ENCODE results near the gene LYRM7. TPM values are rescaled to one million over a fixed set of nuclear protein-coding genes. Genes with fewer than 3 reads are reported as not detected.

The LYRM7 gene
- total and polyA plus RNA-seq, 10 of the 15 experiments (the other 5 are each of a cell fraction or from before 2014, with no cell fraction given), result 9.2 to 68.8 (median 20.2) TPM

- TF ChIP-seq SKIL (IDR thresholded peaks at IDR 0.05; ENCODE audit: low read depth, poor library complexity, severe bottlenecking), result peak; percentile 83
- TF ChIP-seq IKZF1 (conservative IDR thresholded peaks at IDR 0.05), result peak; percentile 98
- peak; percentile 75 for TF ChIP-seq POLR2A (IDR thresholded peaks at IDR 0.05; ENCODE audit: low read depth, low read length)
- peak; percentile 99 for TF ChIP-seq HDGF (IDR thresholded peaks at IDR 0.05)
- TF ChIP-seq SPI1 (IDR thresholded peaks at IDR 0.05; ENCODE audit: borderline replicate concordance, insufficient read depth, low read depth, low read length), result peak; percentile 59; the same call in 1 of the 2 replicates
- peak; percentile 74 for TF ChIP-seq ZNF217 (IDR thresholded peaks at IDR 0.05)
- TF ChIP-seq PRDM15 (CRISPR knock-in tag; IDR thresholded peaks at IDR 0.05), result no peak
- TF ChIP-seq CUX1 (IDR thresholded peaks at IDR 0.05; ENCODE audit: insufficient replicate concordance, low read depth, low read length), result peak; percentile 9
- TF ChIP-seq ESRRA (IDR thresholded peaks at IDR 0.05; ENCODE audit: low read length), result no peak; the same call in 1 of the 2 replicates
- TF ChIP-seq ZNF384 (IDR thresholded peaks at IDR 0.05; ENCODE audit: borderline replicate concordance, low read depth, low read length), result no peak
- TF ChIP-seq EZH2 (IDR thresholded peaks at IDR 0.05; ENCODE audit: borderline replicate concordance, control insufficient read depth, low read depth, low read length), result no peak
- no peak for TF ChIP-seq HDAC2 (IDR thresholded peaks at IDR 0.05)
- TF ChIP-seq CTCF (IDR thresholded peaks at IDR 0.05 in 2 of 3, conservative IDR thresholded peaks at IDR 0.05 in 1 of 3; ENCODE audit: control insufficient read depth in 2 of 3, extremely low read depth in 1 of 3, insufficient read depth in 1 of 3, low read depth in 3 of 3, low read length in 3 of 3), result no peak
- TF ChIP-seq FOXK2 (IDR thresholded peaks at IDR 0.05), result no peak
These were observed 53.9 kb downstream of the LYRM7 start (continued) for GRCh38 chr5:131224387-131225201.
